Measurements from ENCODE around the gene SVOPL. TPM values are rescaled to one million over a fixed set of nuclear protein-coding genes. Genes with fewer than 3 reads are reported as not detected.

The SVOPL gene
- total RNA-seq, 1 donor from 2014 or later = not detected

DNA sequence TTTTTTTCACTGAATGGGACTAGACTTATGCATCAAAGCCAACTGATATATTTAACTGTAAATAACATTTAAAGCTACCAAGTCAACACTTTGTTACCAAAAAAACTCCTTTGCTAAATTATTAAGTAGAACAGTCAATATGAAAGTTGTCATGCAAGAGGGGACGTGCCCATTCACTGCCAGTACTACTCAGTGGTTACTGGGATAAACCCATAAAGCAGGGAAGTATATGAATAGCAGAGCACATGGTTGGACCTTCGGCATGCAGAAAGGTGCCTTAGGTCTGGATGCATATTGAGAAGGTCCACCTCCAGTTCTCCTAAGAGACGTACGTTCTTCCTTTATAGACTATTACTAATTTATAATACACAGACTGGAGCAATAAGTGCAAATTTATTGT lies 120.1 kb downstream of the SVOPL start:
- no peak for DNase-seq (ENCODE audit: low read depth)
- no peak overlapping the region for H3K4me3 ChIP-seq (ENCODE audit: low read depth, low read length)
- TF ChIP-seq, protein P1, sequence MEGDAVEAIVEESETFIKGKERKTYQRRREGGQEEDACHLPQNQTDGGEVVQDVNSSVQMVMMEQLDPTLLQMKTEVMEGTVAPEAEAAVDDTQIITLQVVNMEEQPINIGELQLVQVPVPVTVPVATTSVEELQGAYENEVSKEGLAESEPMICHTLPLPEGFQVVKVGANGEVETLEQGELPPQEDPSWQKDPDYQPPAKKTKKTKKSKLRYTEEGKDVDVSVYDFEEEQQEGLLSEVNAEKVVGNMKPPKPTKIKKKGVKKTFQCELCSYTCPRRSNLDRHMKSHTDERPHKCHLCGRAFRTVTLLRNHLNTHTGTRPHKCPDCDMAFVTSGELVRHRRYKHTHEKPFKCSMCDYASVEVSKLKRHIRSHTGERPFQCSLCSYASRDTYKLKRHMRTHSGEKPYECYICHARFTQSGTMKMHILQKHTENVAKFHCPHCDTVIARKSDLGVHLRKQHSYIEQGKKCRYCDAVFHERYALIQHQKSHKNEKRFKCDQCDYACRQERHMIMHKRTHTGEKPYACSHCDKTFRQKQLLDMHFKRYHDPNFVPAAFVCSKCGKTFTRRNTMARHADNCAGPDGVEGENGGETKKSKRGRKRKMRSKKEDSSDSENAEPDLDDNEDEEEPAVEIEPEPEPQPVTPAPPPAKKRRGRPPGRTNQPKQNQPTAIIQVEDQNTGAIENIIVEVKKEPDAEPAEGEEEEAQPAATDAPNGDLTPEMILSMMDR (conservative IDR thresholded peaks at IDR 0.05; ENCODE audit: low read depth, low read length) = no peak

GRCh38 chr7:138579671-138580070 lies 121.5 kb downstream of the SVOPL start:
- TF ChIP-seq, protein P1 (conservative IDR thresholded peaks at IDR 0.05; ENCODE audit: low read depth, low read length) = no peak
- no peak for DNase-seq (ENCODE audit: low read depth)
- no peak overlapping the region for H3K4me3 ChIP-seq (ENCODE audit: low read depth, low read length)

- TF ChIP-seq, protein P1 (conservative IDR thresholded peaks at IDR 0.05; ENCODE audit: low read depth, low read length) = no peak
- H3K4me3 ChIP-seq (ENCODE audit: low read depth, low read length) = no peak overlapping the region
- DNase-seq (ENCODE audit: low read depth) = no peak
Observed at GRCh38 chr7:138579136-138579535, 122.0 kb downstream of the SVOPL start.

DNA sequence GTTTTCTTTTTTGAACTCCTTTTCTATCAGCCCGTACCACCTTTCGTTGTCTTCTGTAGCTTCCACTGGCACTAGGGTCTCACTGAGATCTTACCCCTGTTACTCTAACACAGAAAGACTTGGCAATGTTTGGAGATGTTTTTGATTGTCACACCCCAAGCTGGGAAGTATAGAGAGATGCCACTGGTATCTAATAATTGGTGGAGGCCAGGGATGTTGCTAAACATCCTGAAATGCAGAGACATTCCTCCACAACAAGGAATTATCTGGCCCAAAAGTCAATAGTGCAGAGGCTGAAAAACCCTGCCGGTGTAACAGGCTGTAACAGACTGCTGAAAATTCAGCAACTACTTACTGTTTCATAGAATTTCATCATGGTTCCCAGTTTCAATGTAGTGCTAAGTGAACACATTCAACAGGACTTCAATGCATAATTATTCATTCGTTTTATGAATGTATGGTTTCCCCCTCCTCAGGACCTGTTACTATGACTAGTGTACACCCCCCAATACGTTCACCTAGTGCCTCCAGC lies 125.2 kb downstream of the SVOPL start:
- DNase-seq (ENCODE audit: low read depth) = no peak
- TF ChIP-seq, protein P1 (conservative IDR thresholded peaks at IDR 0.05; ENCODE audit: low read depth, low read length) = no peak

DNA sequence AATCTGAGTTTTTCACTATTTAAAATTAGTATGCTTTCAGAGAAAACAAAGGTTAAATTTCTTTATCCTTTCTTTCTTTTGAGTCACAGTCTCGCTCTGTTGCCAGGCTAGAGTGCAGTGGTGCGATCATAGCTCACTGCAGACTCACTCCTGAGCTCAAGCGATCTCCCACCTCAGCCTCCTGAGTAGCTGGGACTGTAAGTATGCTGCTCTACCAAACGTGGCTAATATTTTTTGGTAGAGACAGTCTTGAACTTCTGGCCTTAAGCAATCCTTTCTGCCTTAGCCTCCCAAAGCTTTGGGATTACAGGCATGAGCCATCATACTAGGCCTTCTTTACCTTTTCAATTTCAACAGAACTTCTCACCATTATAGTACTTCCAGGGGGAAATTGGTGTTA lies 127.4 kb downstream of the SVOPL start:
- TF ChIP-seq, protein P1 (conservative IDR thresholded peaks at IDR 0.05; ENCODE audit: low read depth, low read length) = no peak

More for the DNA sequence above, 125.2 kb downstream of the SVOPL start:
- no peak overlapping the region for H3K4me3 ChIP-seq (ENCODE audit: low read depth, low read length)

DNA sequence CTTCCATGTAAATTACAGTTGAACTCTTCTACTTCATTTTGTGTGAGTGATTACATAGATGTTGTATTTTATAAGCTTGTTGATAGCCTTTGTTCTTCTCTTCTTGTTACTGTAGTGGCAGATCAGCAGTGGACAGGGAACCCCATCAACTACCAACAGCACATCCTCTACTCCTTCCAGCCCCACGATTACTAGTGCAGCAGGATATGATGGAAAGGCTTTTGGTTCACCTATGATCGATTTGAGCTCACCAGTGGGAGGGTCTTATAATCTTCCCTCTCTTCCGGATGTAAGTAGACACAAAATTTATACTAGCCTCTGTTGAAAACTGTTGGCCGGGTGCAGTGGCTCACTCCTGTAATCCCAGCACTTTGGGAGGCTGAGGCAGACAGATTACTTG lies 130.4 kb downstream of the SVOPL start:
- DNase-seq (ENCODE audit: low read depth) = no peak
- TF ChIP-seq, protein P1 (conservative IDR thresholded peaks at IDR 0.05; ENCODE audit: low read depth, low read length) = no peak
- H3K4me3 ChIP-seq (ENCODE audit: low read depth, low read length) = no peak overlapping the region

More for the DNA sequence above, 127.4 kb downstream of the SVOPL start:
- DNase-seq (ENCODE audit: low read depth) = no peak
- H3K4me3 ChIP-seq (ENCODE audit: low read depth, low read length) = no peak overlapping the region

- TF ChIP-seq, protein P1 (conservative IDR thresholded peaks at IDR 0.05; ENCODE audit: low read depth, low read length) = no peak
- DNase-seq (ENCODE audit: low read depth) = no peak
- no peak overlapping the region for H3K4me3 ChIP-seq (ENCODE audit: low read depth, low read length)
Observed at GRCh38 chr7:138569418-138569817, 131.7 kb downstream of the SVOPL start.
